Measurements from ENCODE around the gene SSX2IP.
"Not testable (repeated sequence)": the region's sequence is repeated elsewhere in the genome, so short reads cannot be mapped to it uniquely, and the experiment has no call there.

The SSX2IP gene

DNA sequence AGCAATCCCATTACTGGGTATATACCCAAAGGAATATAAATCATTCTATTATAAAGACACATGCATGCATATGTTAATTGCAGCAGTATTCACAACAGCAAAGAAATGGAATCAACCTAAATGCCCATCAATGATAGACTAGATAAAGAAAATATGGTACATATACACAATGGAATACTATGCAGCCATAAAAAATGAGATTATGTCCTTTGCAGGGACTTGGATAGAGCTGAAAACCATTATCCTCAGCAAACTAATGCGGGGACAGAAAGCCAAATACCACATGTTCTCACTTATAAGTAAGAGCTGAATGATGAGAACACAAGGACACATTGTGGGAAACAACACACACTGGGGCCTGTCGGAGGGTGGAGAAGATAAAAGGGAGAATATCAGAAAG is 95.3 kb downstream of the SSX2IP start:
- not testable (repeated sequence) for H3K36me3 ChIP-seq (ENCODE audit: control insufficient read depth, insufficient read depth, low read length, severe bottlenecking); H3K27me3 ChIP-seq (replicated peaks; ENCODE audit: control insufficient read depth, insufficient read depth, low read length); H3K4me3 ChIP-seq (ENCODE audit: low read length); H3K9ac ChIP-seq (ENCODE audit: low read length); DNase-seq (ENCODE audit: low read depth); H3K9me3 ChIP-seq (ENCODE audit: control insufficient read depth, low read length)
- peaks cover 14% of the 10 kb centered on the region for H3K4me1 ChIP-seq (ENCODE audit: control insufficient read depth, insufficient read depth, low read length)
